HCT116 (cell line): ENCODE results near the gene MED13L. TPM values are rescaled to one million over a fixed set of nuclear protein-coding genes. Genes with fewer than 3 reads are reported as not detected.

ENCODE experiments used
- ATAC-seq: fragments of 200-7000 bp; cut with Tn5 transposase; 2 replicates; pipeline ENCODE4 v1.9.1; 2020; ENCODE audit warnings: mild to moderate bottlenecking, moderate library complexity
- BruUV-seq: library from RNA; stranded (reverse); fragments of 400-500 nt; replicated peaks from 2 replicates; lab custom pipeline; 2021; lab: Mats Ljungman, UMichigan
- CTCF ChIA-PET: fragments of 300-600 bp; sonication (Branson Sonifier 250); formaldehyde crosslinking; loops from one replicate; lab custom pipeline; 2021; ENCODE audit warnings: antibody characterized with exemption; lab: Charles Lee
- POLR2A ChIA-PET: fragments of 300-600, 350-600 bp; sonication (Branson Sonifier 250); formaldehyde crosslinking; loops from one replicate; lab custom pipeline; 2021; ENCODE audit warnings: antibody characterized with exemption; lab: Charles Lee
- RAD21 ChIA-PET, 2 experiments: fragments of 300-600 bp; sonication (Branson Sonifier 250); formaldehyde crosslinking; loops; one replicate each; lab custom pipeline; 2023; ENCODE audit warnings: low total read pairs in 2 of 2; ENCODE audit not compliant: uncharacterized antibody in 2 of 2, unreplicated experiment in 2 of 2, low non-redundant PET in 1 of 2; lab: Charles Lee
- DNase-seq: peaks from one replicate; pipeline ENCODE4 v3.0.0-alpha.2; 2010; ENCODE audit warnings: low read depth, low spot score
- H2AFZ ChIP-seq: fragments of 200-600 bp; shearing (Covaris generic), sonication (generic); 2 replicates; pipeline ENCODE4 v1.6.1; 2017; ENCODE audit warnings: low read depth, mixed run types, mixed read lengths, antibody characterized with exemption, low read length; ENCODE audit not compliant: poor library complexity, severe bottlenecking
- H3K27ac ChIP-seq: 2 replicates; pipeline ENCODE4 v1.5.1; 2012; ENCODE audit warnings: low read depth, low read length
- H3K27me3 ChIP-seq: fragments of 200-600 bp; sonication (generic); 2 replicates; pipeline ENCODE4 v1.6.1; 2016; ENCODE audit warnings: mixed run types, low read length, mixed read lengths; ENCODE audit not compliant: insufficient read depth
- H3K36me3 ChIP-seq, 2 experiments: fragments of 200-500 bp in 1 of 2; fragments of 200-600 bp in 1 of 2; sonication (Bioruptor generic) in 1 of 2; sonication (generic) in 1 of 2; 2 replicates each; pipeline versions ENCODE4 v1.5.1 to v1.6.1; 2014 to 2016; ENCODE audit warnings: low read length in 2 of 2, inconsistent platforms in 1 of 2, mixed read lengths in 1 of 2, mixed run types in 1 of 2; ENCODE audit not compliant: insufficient read depth in 2 of 2, control insufficient read depth in 1 of 2
- H3K4me1 ChIP-seq, 2 experiments: fragments of 200-600 bp in 1 of 2; sonication (generic) in 1 of 2; 2 replicates each; pipeline versions ENCODE4 v1.5.1 to v1.6.1; 2012 to 2017; ENCODE audit warnings: low read length in 2 of 2, inconsistent platforms in 1 of 2, mild to moderate bottlenecking in 1 of 2, mixed read lengths in 1 of 2, mixed run types in 1 of 2, moderate library complexity in 1 of 2; ENCODE audit not compliant: insufficient read depth in 2 of 2, control insufficient read depth in 1 of 2
- H3K4me2 ChIP-seq: fragments of 200-600 bp; sonication (generic); 2 replicates; pipeline ENCODE4 v1.6.1; 2017; ENCODE audit warnings: mixed run types, low read length, mixed read lengths
- H3K4me3 ChIP-seq, 2 experiments: fragments of 200-600 bp in 1 of 2; sonication (generic) in 1 of 2; replicated peaks in 1 of 2; 2 replicates each; pipeline ENCODE4 v1.5.1; 2011 to 2016; ENCODE audit warnings: low read length in 2 of 2, control low read depth in 1 of 2, low read depth in 1 of 2, mild to moderate bottlenecking in 1 of 2, mixed read lengths in 1 of 2, mixed run types in 1 of 2
- H3K79me2 ChIP-seq: fragments of 200-600 bp; sonication (generic); 2 replicates; pipeline ENCODE4 v1.6.1; 2017; ENCODE audit warnings: mild to moderate bottlenecking, mixed run types, low read length, moderate library complexity, mixed read lengths; ENCODE audit not compliant: insufficient read depth
- H3K9ac ChIP-seq: fragments of 200-600 bp; sonication (generic); 2 replicates; pipeline ENCODE4 v1.6.1; 2016; ENCODE audit warnings: low read length, mixed read lengths
- H3K9me2 ChIP-seq: fragments of 200-600 bp; sonication (generic), shearing (Covaris generic); 2 replicates; pipeline ENCODE4 v1.6.1; 2017; ENCODE audit warnings: mixed run types, mild to moderate bottlenecking, moderate library complexity; ENCODE audit not compliant: insufficient read depth
- H3K9me3 ChIP-seq, 2 experiments: fragments of 200-500 bp in 1 of 2; fragments of 200-600 bp in 1 of 2; sonication (Bioruptor generic) in 1 of 2; sonication (generic) in 1 of 2; 2 replicates each; pipeline ENCODE4 v1.6.1; 2014 to 2017; ENCODE audit warnings: low read length in 2 of 2, mixed read lengths in 2 of 2, inconsistent platforms in 1 of 2, low read depth in 1 of 2, mild to moderate bottlenecking in 1 of 2, mixed run types in 1 of 2, moderate library complexity in 1 of 2; ENCODE audit not compliant: control insufficient read depth in 1 of 2, insufficient read depth in 1 of 2
- H4K20me1 ChIP-seq: fragments of 200-600 bp; sonication (generic), shearing (Covaris generic); 2 replicates; pipeline ENCODE4 v1.6.1; 2017; ENCODE audit warnings: mixed run types, mild to moderate bottlenecking, moderate library complexity; ENCODE audit not compliant: insufficient read depth
- CEBPB ChIP-seq: IDR thresholded peaks from 2 replicates; pipeline ENCODE4 v1.6.1; 2012; ENCODE audit warnings: low read depth
- EGR1 ChIP-seq: IDR thresholded peaks from 2 replicates; pipeline ENCODE4 v1.6.1; 2012; ENCODE audit warnings: low read depth
- ELF1 ChIP-seq: IDR thresholded peaks from 2 replicates; pipeline ENCODE4 v1.6.1; 2012; ENCODE audit warnings: low read depth, borderline replicate concordance
- EZH2 ChIP-seq: fragments of 200-600 bp; sonication (generic); IDR thresholded peaks from 2 replicates; pipeline ENCODE4 v1.6.1; 2017; ENCODE audit warnings: antibody characterized with exemption, mixed run types
- EZH2phosphoT487 ChIP-seq: fragments of 200-600 bp; IDR thresholded peaks from 2 replicates; pipeline ENCODE4 v1.6.1; 2018; ENCODE audit warnings: antibody characterized with exemption, borderline replicate concordance
- FOSL1 ChIP-seq: IDR thresholded peaks from 2 replicates; pipeline ENCODE4 v1.6.1; 2012; ENCODE audit warnings: low read depth
- JUND ChIP-seq: IDR thresholded peaks from 2 replicates; pipeline ENCODE4 v1.6.1; 2012
- MAX ChIP-seq: IDR thresholded peaks from 2 replicates; pipeline ENCODE4 v1.6.1; 2012
- POLR2A ChIP-seq: IDR thresholded peaks from 2 replicates; pipeline ENCODE4 v1.7.0; 2011; ENCODE audit warnings: borderline replicate concordance; ENCODE audit not compliant: insufficient read depth, insufficient read length; ENCODE audit errors: extremely low read depth
- POLR2AphosphoS5 ChIP-seq: IDR thresholded peaks from 2 replicates; pipeline ENCODE4 v1.6.1; 2011; ENCODE audit warnings: mild to moderate bottlenecking, low read depth, low read length, moderate library complexity
- RAD21 ChIP-seq: IDR thresholded peaks from 2 replicates; pipeline ENCODE4 v1.6.1; 2012; ENCODE audit warnings: low read depth, mild to moderate bottlenecking
- SIN3A ChIP-seq: IDR thresholded peaks from 2 replicates; pipeline ENCODE4 v1.6.1; 2012; ENCODE audit warnings: low read depth
- SP1 ChIP-seq: IDR thresholded peaks from 2 replicates; pipeline ENCODE4 v1.6.1; 2012; ENCODE audit warnings: low read depth
- SRF ChIP-seq: IDR thresholded peaks from 2 replicates; pipeline ENCODE4 v1.6.1; 2012; ENCODE audit warnings: low read depth
- TCF7L2 ChIP-seq: IDR thresholded peaks from 2 replicates; pipeline ENCODE4 v1.7.0; 2011; ENCODE audit warnings: borderline replicate concordance, inconsistent platforms; ENCODE audit not compliant: insufficient read depth, insufficient read length; ENCODE audit errors: extremely low read depth
- YY1 ChIP-seq: IDR thresholded peaks from 2 replicates; pipeline ENCODE4 v1.6.1; 2011; ENCODE audit warnings: low read length, low read depth, moderate library complexity, mild to moderate bottlenecking; ENCODE audit not compliant: insufficient replicate concordance; ENCODE audit errors: extremely low read depth
- ZFX ChIP-seq: fragments of 450-650 bp; IDR thresholded peaks from 2 replicates; pipeline ENCODE4 v1.6.1; 2017
- intact Hi-C: fragments of 100-400 bp; cut with micrococcal nuclease; formaldehyde crosslinking; loops from 2 replicates; pipeline ENCODE4 v1.10.0; 2022
- total RNA-seq: library from RNA; stranded (reverse); gene quantifications from one replicate; pipeline ENCODE4 v1.2.1, GENCODE V29; 2021; ENCODE audit not compliant: unreplicated experiment
- TF ChIP-seq, protein P1 (sequence below): IDR thresholded peaks from 2 replicates; pipeline ENCODE4 v1.6.1; 2011; ENCODE audit warnings: mild to moderate bottlenecking, low read length, moderate library complexity; ENCODE audit not compliant: insufficient replicate concordance; ENCODE audit errors: extremely low read depth
- TF ChIP-seq, protein P2 (sequence below): IDR thresholded peaks from 2 replicates; pipeline ENCODE4 v1.6.1; 2012; ENCODE audit warnings: low read depth
- TF ChIP-seq, protein P3 (sequence below), 3 experiments: fragments of 200-600 bp in 1 of 3; sonication (generic) in 1 of 3; IDR thresholded peaks in 2 of 3; conservative IDR thresholded peaks in 1 of 3; 2 replicates each; pipeline ENCODE4 v1.5.1; 2012 to 2017; ENCODE audit warnings: low read depth in 2 of 3, low read length in 2 of 3, antibody characterized with exemption in 1 of 3, borderline replicate concordance in 1 of 3, control low read depth in 1 of 3, mild to moderate bottlenecking in 1 of 3, mixed read lengths in 1 of 3, mixed run types in 1 of 3, moderate library complexity in 1 of 3; ENCODE audit not compliant: insufficient read depth in 1 of 3

The MED13L gene
- total RNA-seq, 1 experiment from 2014 or later = 176 TPM

DNA sequence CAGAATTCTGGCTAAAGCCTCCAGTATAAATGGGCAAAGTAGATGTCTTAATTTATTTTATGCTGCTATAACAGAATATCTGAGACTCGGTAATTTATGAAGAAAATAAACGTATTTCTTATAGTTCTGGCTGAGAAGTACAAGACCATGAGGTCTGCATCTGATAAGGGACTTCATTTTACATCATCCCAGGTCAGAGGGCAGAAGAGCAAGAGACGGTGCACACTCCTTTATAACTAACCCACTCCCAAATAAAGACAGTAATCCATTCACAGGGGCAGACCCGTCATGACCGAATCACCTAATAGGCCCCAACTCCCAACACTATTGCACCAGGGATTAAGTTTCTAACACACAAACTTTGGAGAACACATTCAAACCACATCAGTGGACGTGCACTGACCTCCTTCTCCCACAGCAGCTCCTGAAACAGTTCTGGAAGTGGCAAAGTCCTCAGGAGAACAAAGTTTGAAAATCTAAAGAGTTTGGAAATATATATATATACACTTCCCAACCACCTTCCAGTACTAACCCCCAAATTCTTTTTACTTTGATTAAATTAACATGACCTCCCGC is 116.5 kb downstream of the MED13L start:
- peaks cover 100% of the 10 kb centered on the region for H3K79me2 ChIP-seq
- H3K9me3 ChIP-seq = no peaks in the 10 kb centered on the region
- H3K9ac ChIP-seq = peak overlapping the region; percentile 0; the same call in 1 of the 2 replicates
- TF ChIP-seq SRF (no peak), EZH2 (no peak), POLR2A (no peak), RAD21 (no peak), MAX (no peak), FOSL1 (no peak), POLR2AphosphoS5 (no peak), ZFX (no peak), YY1 (no peak), ELF1 (no peak), SP1 (no peak), EZH2phosphoT487 (no peak), TCF7L2 (no peak), SIN3A (no peak), JUND (no peak), CEBPB (no peak), EGR1 (no peak)
- TF ChIP-seq, protein P1, sequence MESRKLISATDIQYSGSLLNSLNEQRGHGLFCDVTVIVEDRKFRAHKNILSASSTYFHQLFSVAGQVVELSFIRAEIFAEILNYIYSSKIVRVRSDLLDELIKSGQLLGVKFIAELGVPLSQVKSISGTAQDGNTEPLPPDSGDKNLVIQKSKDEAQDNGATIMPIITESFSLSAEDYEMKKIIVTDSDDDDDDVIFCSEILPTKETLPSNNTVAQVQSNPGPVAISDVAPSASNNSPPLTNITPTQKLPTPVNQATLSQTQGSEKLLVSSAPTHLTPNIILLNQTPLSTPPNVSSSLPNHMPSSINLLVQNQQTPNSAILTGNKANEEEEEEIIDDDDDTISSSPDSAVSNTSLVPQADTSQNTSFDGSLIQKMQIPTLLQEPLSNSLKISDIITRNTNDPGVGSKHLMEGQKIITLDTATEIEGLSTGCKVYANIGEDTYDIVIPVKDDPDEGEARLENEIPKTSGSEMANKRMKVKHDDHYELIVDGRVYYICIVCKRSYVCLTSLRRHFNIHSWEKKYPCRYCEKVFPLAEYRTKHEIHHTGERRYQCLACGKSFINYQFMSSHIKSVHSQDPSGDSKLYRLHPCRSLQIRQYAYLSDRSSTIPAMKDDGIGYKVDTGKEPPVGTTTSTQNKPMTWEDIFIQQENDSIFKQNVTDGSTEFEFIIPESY = no peak
- TF ChIP-seq, protein P2, sequence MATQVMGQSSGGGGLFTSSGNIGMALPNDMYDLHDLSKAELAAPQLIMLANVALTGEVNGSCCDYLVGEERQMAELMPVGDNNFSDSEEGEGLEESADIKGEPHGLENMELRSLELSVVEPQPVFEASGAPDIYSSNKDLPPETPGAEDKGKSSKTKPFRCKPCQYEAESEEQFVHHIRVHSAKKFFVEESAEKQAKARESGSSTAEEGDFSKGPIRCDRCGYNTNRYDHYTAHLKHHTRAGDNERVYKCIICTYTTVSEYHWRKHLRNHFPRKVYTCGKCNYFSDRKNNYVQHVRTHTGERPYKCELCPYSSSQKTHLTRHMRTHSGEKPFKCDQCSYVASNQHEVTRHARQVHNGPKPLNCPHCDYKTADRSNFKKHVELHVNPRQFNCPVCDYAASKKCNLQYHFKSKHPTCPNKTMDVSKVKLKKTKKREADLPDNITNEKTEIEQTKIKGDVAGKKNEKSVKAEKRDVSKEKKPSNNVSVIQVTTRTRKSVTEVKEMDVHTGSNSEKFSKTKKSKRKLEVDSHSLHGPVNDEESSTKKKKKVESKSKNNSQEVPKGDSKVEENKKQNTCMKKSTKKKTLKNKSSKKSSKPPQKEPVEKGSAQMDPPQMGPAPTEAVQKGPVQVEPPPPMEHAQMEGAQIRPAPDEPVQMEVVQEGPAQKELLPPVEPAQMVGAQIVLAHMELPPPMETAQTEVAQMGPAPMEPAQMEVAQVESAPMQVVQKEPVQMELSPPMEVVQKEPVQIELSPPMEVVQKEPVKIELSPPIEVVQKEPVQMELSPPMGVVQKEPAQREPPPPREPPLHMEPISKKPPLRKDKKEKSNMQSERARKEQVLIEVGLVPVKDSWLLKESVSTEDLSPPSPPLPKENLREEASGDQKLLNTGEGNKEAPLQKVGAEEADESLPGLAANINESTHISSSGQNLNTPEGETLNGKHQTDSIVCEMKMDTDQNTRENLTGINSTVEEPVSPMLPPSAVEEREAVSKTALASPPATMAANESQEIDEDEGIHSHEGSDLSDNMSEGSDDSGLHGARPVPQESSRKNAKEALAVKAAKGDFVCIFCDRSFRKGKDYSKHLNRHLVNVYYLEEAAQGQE = no peak
- TF ChIP-seq, protein P3, sequence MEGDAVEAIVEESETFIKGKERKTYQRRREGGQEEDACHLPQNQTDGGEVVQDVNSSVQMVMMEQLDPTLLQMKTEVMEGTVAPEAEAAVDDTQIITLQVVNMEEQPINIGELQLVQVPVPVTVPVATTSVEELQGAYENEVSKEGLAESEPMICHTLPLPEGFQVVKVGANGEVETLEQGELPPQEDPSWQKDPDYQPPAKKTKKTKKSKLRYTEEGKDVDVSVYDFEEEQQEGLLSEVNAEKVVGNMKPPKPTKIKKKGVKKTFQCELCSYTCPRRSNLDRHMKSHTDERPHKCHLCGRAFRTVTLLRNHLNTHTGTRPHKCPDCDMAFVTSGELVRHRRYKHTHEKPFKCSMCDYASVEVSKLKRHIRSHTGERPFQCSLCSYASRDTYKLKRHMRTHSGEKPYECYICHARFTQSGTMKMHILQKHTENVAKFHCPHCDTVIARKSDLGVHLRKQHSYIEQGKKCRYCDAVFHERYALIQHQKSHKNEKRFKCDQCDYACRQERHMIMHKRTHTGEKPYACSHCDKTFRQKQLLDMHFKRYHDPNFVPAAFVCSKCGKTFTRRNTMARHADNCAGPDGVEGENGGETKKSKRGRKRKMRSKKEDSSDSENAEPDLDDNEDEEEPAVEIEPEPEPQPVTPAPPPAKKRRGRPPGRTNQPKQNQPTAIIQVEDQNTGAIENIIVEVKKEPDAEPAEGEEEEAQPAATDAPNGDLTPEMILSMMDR (IDR thresholded peaks at IDR 0.05 in 2 of 3, conservative IDR thresholded peaks at IDR 0.05 in 1 of 3; ENCODE audit: borderline replicate concordance in 1 of 3, insufficient read depth in 1 of 3, low read depth in 2 of 3, low read length in 2 of 3) = no peak
- H3K27me3 ChIP-seq = no peaks in the 10 kb centered on the region
- CTCF ChIA-PET = interaction anchor here (1.4 kb wide), 1 partner anchor 20 kb away, joined by 4 read pairs; no protein-coding TSS in a partner anchor
- no TSS peak for BruUV-seq
- POLR2A ChIA-PET = no interaction called here
- H3K4me2 ChIP-seq = peak overlapping the region; percentile 21
- peaks cover 80% of the 10 kb centered on the region for H4K20me1 ChIP-seq
- H3K4me1 ChIP-seq = peaks cover 46 to 62% of the 10 kb centered on the region in 2 experiments
- RAD21 ChIA-PET = no interaction called here
- no peak overlapping the region for H3K27ac ChIP-seq
- H3K36me3 ChIP-seq = no peaks in the 10 kb centered on the region
- H3K9me2 ChIP-seq = no peaks in the 10 kb centered on the region
- no peak overlapping the region for H2AFZ ChIP-seq
- DNase-seq = no peak
- no peak for ATAC-seq
- no peak overlapping the region for H3K4me3 ChIP-seq
- intact Hi-C loops = no loop called here
